Tibial nerve (tissue), 4 donors: Measurements from ENCODE around the gene ZNF138. TPM values are rescaled to one million over a fixed set of nuclear protein-coding genes. Genes with fewer than 3 reads are reported as not detected.

ENCODE experiments used
- DNase-seq, 2 donors: peaks; one replicate each; pipeline ENCODE4 v3.0.0-alpha.2; 2019; ENCODE audit warnings: low spot score in 2 of 2
- H3K27ac ChIP-seq, 4 donors: fragments of 200-600 bp; sonication (generic) in 3 of 4; one replicate each; pipeline ENCODE4 v1.5.1; 2017 to 2019; ENCODE audit warnings: mild to moderate bottlenecking in 1 of 4
- H3K27me3 ChIP-seq, 2 donors: fragments of 200-600 bp; sonication (generic) in 1 of 2; one replicate each; pipeline versions ENCODE4 v1.5.1 to v1.6.0; 2017 to 2019
- H3K36me3 ChIP-seq, 3 donors: fragments of 200-600 bp; sonication (generic); one replicate each; pipeline ENCODE4 v1.5.1; 2018 to 2019
- H3K4me1 ChIP-seq, 4 donors: fragments of 200-600 bp; sonication (generic) in 3 of 4; one replicate each; pipeline ENCODE4 v1.5.1; 2017 to 2019
- H3K4me3 ChIP-seq, 4 donors: fragments of 200-600 bp; sonication (generic) in 3 of 4; one replicate each; pipeline ENCODE4 v1.5.1; 2017 to 2019; ENCODE audit warnings: mild to moderate bottlenecking in 1 of 4, moderate library complexity in 1 of 4
- H3K9me3 ChIP-seq, 4 donors: fragments of 200-600 bp; sonication (generic) in 3 of 4; one replicate each; pipeline ENCODE4 v1.5.1; 2017 to 2019
- EP300 ChIP-seq, 2 donors: sonication (generic); formaldehyde crosslinking; IDR thresholded peaks; one replicate each; pipeline ENCODE4 v1.6.1; 2017; ENCODE audit warnings: antibody characterized with exemption in 2 of 2, mild to moderate bottlenecking in 1 of 2
- POLR2A ChIP-seq, 2 donors: fragments of 450-650 bp; IDR thresholded peaks; one replicate each; pipeline ENCODE4 v1.6.1; 2017; ENCODE audit warnings: antibody characterized with exemption in 2 of 2, mild to moderate bottlenecking in 2 of 2, moderate library complexity in 2 of 2
- WGBS, 2 donors: methylation state at CpG; one replicate each; pipeline ENCODE4 v1.1.5; 2018; 5-methylcytosine and 5-hydroxymethylcytosine counted together
- total RNA-seq, 4 donors: library from RNA; depleted of rRNA; stranded (reverse); fragments of >200 nt; gene quantifications; one replicate each; pipeline ENCODE4 v1.1.0, GENCODE V29; 2016
- TF ChIP-seq, protein P1 (sequence below), 5 experiments: fragments of 200-600 bp in 3 of 5; fragments of 450-650 bp in 2 of 5; sonication (generic) in 3 of 5; IDR thresholded peaks; one replicate each; pipeline ENCODE4 v1.5.1; 2016 to 2019; ENCODE audit warnings: antibody characterized with exemption in 5 of 5, mild to moderate bottlenecking in 3 of 5, moderate library complexity in 2 of 5

ZNF138 gene
- 10 to 100 TPM in 3 of 4 donors, 1 to 10 TPM in 1; 9.9 to 14.7 (median 13.3) TPM for total RNA-seq

DNA sequence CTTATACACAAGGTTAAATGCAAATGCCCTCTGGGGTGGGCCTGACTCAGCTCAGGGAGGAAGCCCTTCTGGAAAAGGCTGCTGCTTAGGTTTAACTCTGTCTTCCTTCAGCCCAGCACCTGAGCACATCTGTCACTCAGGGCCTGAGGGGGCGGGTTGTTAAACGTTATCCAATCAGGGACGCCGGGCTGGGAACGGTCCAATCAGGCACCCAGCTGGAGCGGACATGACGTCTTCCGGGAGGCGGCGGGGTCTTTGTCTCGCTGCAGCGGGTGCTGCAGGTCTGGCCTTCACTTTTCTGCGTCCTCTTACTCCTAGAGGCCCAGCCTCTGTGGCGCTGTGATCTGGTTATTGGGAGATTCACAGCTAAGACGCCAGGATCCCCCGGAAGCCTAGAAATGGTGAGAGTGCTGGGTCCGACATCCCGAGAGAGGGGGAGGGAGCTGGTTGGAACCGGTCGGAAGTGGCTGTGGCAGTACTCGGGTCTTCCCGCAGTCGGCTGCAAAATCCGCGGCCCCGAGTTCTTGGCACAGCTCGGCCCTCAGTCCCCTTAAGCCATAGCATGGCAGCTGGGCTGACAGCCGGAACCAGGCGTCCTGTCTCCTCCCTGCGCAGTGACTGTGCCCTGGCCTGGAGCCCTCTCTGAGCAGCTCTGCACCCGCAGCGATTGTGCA is at the start of gene ZNF138:
ZNF138 (plus strand) TSS at position 258 of the 674 bp plus-strand sequence; CDS start at position 399, 141 bp downstream.
- Histone ChIP-seq H3K4me1 (peaks cover 0 to 27% (median 6%) of the 10 kb centered on the region in 4 donors), H3K9me3 (no peaks in the 10 kb centered on the region), H3K36me3 (peaks cover 0 to 16% (median 0%) of the 10 kb centered on the region in 3 donors), H3K27me3 (no peaks in the 10 kb centered on the region), H3K4me3 (peak within 1 kb of the TSS; percentile 57 to 85 (median 74)), H3K27ac (peak within 1 kb of the TSS; percentile 64 to 87 (median 77))
- peak; percentile 95 to 97 for DNase-seq
- 0 to 1% methylated on average over 31 of the region's 32 CpGs for WGBS, 2 donors
- TF ChIP-seq POLR2A (IDR thresholded peaks at IDR 0.05) (peak; percentile 53 to 72), EP300 (IDR thresholded peaks at IDR 0.05) (peak; percentile 38 to 90)
- TF ChIP-seq, protein P1, sequence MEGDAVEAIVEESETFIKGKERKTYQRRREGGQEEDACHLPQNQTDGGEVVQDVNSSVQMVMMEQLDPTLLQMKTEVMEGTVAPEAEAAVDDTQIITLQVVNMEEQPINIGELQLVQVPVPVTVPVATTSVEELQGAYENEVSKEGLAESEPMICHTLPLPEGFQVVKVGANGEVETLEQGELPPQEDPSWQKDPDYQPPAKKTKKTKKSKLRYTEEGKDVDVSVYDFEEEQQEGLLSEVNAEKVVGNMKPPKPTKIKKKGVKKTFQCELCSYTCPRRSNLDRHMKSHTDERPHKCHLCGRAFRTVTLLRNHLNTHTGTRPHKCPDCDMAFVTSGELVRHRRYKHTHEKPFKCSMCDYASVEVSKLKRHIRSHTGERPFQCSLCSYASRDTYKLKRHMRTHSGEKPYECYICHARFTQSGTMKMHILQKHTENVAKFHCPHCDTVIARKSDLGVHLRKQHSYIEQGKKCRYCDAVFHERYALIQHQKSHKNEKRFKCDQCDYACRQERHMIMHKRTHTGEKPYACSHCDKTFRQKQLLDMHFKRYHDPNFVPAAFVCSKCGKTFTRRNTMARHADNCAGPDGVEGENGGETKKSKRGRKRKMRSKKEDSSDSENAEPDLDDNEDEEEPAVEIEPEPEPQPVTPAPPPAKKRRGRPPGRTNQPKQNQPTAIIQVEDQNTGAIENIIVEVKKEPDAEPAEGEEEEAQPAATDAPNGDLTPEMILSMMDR (IDR thresholded peaks at IDR 0.05): peak in 1 of 5 experiments; percentile 46

DNA sequence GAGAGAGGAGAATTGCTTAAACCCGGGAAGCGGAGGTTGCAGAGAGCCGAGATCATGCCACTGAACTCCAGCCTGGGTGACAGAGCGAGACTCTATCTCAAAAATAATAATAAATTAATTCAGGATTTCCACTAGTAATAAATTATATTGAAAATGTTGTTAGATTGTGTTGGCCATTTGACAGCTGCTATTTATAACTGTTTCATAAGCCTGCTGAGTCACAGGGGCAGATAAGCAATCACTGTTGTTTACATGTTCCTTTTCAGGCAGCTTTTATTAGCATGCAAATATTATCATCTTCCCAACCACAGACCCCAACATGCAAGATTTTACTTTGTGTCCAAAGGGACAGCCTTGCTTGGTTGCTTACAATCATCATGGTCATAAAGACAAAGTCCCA is 49.5 kb upstream of the ZNF138 start:
- H3K9me3 ChIP-seq: peaks cover 0 to 18% (median 0%) of the 10 kb centered on the region in 4 donors
- no peak overlapping the region for H3K27ac ChIP-seq
- no peaks in the 10 kb centered on the region for H3K36me3 ChIP-seq
- TF ChIP-seq EP300 (IDR thresholded peaks at IDR 0.05) (no peak), POLR2A (IDR thresholded peaks at IDR 0.05) (no peak)
- TF ChIP-seq, protein P1 (IDR thresholded peaks at IDR 0.05): no peak
- H3K4me3 ChIP-seq: no peak overlapping the region
- DNase-seq: no peak
- WGBS, 2 donors: 90 to 91% methylated on average over 4 of the region's 4 CpGs
- H3K4me1 ChIP-seq: no peaks in the 10 kb centered on the region
- H3K27me3 ChIP-seq: no peaks in the 10 kb centered on the region

DNA sequence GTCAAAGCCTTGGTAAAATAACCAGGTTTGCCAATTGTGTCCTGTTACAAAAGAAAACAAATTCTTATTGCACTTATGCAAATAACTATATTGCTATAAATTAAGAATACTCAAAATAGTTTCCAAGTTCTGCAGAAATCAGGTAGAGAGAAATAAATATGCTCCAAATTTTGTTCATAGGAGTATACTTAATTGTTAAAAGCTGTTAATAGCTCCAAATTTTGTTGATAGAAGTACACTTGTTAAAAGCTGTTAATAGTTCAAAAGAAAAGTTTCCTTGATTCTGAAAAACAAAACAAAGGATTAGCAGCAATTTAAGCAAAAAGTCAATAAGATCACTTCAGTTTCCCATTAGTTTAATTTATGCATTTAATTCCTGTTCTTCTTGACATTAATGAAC is 46.4 kb upstream of the ZNF138 start:
- no peak overlapping the region for H3K27ac ChIP-seq
- TF ChIP-seq EP300 (IDR thresholded peaks at IDR 0.05): no peak
- no peak for TF ChIP-seq POLR2A (IDR thresholded peaks at IDR 0.05)
- TF ChIP-seq, protein P1 (IDR thresholded peaks at IDR 0.05): no peak
- no peaks in the 10 kb centered on the region for H3K36me3 ChIP-seq
- H3K4me3 ChIP-seq: no peak overlapping the region
- no peaks in the 10 kb centered on the region for H3K27me3 ChIP-seq
- no peak for DNase-seq
- H3K9me3 ChIP-seq: peaks cover 0 to 13% (median 0%) of the 10 kb centered on the region in 4 donors
- no peaks in the 10 kb centered on the region for H3K4me1 ChIP-seq

DNA sequence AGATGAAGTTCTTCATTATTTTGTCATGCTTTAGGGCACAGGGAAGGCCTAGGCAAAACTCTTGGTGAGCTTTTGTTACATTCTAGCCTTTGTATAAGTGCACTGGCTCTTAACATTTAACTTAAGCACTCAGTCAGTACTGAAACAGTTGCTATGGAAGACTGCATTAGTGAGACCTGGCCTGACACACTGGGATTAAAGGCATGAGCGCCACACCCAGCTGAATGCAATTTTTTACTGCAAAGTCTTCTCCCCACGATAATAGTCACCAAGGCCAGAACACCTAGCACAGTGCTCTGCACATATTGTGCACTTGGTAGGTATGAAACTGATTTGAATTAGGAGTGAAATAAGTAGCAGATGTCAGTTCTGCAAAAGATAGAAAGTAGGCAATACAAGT is 41.2 kb upstream of the ZNF138 start:
- H3K9me3 ChIP-seq: peaks cover 0 to 8% (median 0%) of the 10 kb centered on the region in 4 donors
- H3K4me1 ChIP-seq: no peaks in the 10 kb centered on the region
- WGBS, 2 donors: 84 to 92% methylated on average over 2 of the region's 2 CpGs
- DNase-seq: no peak
- no peaks in the 10 kb centered on the region for H3K27me3 ChIP-seq
- TF ChIP-seq EP300 (IDR thresholded peaks at IDR 0.05) (no peak), POLR2A (IDR thresholded peaks at IDR 0.05) (no peak)
- TF ChIP-seq, protein P1 (IDR thresholded peaks at IDR 0.05): no peak
- no peak overlapping the region for H3K27ac ChIP-seq
- no peaks in the 10 kb centered on the region for H3K36me3 ChIP-seq
- no peak overlapping the region for H3K4me3 ChIP-seq

DNA sequence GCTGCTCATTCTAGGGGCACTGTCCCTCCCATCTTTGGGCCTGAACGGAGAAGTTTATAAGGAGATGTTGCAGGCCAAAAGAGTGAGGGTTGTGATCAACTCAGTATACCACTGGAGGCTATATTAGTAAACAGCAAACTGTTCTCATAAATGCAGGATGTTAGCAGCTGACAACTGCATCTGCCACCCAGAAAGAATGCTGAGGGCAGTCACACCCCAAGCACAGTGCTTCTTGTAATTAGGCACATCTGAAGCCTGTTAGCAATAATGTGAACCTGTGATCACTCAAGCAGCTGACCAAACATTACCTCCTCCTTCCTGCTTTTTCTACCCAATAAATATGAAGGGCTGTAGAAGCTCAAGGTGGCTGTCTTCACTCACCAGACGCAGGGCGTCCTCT is 38.4 kb upstream of the ZNF138 start:
- Histone ChIP-seq H3K4me1 (no peaks in the 10 kb centered on the region), H3K9me3 (no peaks in the 10 kb centered on the region), H3K36me3 (no peaks in the 10 kb centered on the region), H3K27ac (no peak overlapping the region), H3K4me3 (no peak overlapping the region), H3K27me3 (no peaks in the 10 kb centered on the region)
- no peak for DNase-seq
- 79 to 81% methylated on average over 3 of the region's 3 CpGs for WGBS, 2 donors
- TF ChIP-seq, protein P1 (IDR thresholded peaks at IDR 0.05): no peak
- TF ChIP-seq EP300 (IDR thresholded peaks at IDR 0.05): no peak
- TF ChIP-seq POLR2A (IDR thresholded peaks at IDR 0.05): no peak
